Mammary epithelial cell (primary cell): ENCODE measurements around the gene CYP19A1.

Source experiments
- CTCF ChIP-seq, 2 donors: IDR thresholded peaks in 1 of 2; conservative IDR thresholded peaks in 1 of 2; 2 replicates each; pipeline ENCODE4 v1.5.1; 2011 to 2012; ENCODE audit warnings: inconsistent platforms in 2 of 2, low read length in 2 of 2, mild to moderate bottlenecking in 2 of 2, control low read depth in 1 of 2, low read depth in 1 of 2; ENCODE audit not compliant: insufficient read depth in 1 of 2; ENCODE audit errors: extremely low read depth in 1 of 2
- EZH2 ChIP-seq: IDR thresholded peaks from 2 replicates; pipeline ENCODE4 v1.6.1; 2012; ENCODE audit warnings: low read length, inconsistent platforms, borderline replicate concordance

- TF ChIP-seq CTCF (conservative IDR thresholded peaks at IDR 0.05 in 1 of 2, IDR thresholded peaks at IDR 0.05 in 1 of 2; ENCODE audit: extremely low read depth in 1 of 2, insufficient read depth in 1 of 2, low read depth in 1 of 2, low read length in 2 of 2) (no peak), EZH2 (no peak)
Observed at GRCh38 chr15:51368307-51368706, 29.9 kb upstream of the CYP19A1 start.
